Body of pancreas (tissue), 4 donors: ENCODE results near the gene KNDC1.

Experiments used
- POLR2A ChIP-seq, 3 donors: fragments of 450-650 bp; IDR thresholded peaks; one replicate each; pipeline ENCODE4 v1.6.1; 2016; ENCODE audit warnings: antibody characterized with exemption in 3 of 3, mild to moderate bottlenecking in 2 of 3
- TF ChIP-seq, protein P1 (sequence below), 7 experiments: fragments of 450-650 bp in 4 of 7; fragments of 200-600 bp in 3 of 7; sonication (generic) in 3 of 7; IDR thresholded peaks; one replicate each; pipeline ENCODE4 v1.5.1; 2016 to 2019; ENCODE audit warnings: antibody characterized with exemption in 7 of 7

DNA sequence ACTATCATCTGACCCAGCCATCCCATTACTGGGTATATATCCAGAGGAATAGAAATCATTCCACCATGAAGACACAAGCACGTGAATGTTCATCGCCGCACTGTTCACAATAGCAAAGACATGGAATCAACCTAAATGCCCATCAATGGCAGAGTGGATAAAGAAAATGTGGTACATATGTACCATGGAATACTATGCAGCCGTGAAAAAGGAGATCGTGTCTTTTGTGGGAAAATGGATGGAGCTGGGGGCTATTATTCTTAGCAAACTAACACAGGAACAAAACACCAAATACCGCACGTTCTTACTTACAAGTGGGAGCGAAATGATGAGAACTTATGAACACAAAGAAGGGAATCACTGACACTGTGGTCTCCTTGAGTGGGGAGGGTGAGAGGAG lies 9.8 kb upstream of the KNDC1 start:
- TF ChIP-seq, protein P1, sequence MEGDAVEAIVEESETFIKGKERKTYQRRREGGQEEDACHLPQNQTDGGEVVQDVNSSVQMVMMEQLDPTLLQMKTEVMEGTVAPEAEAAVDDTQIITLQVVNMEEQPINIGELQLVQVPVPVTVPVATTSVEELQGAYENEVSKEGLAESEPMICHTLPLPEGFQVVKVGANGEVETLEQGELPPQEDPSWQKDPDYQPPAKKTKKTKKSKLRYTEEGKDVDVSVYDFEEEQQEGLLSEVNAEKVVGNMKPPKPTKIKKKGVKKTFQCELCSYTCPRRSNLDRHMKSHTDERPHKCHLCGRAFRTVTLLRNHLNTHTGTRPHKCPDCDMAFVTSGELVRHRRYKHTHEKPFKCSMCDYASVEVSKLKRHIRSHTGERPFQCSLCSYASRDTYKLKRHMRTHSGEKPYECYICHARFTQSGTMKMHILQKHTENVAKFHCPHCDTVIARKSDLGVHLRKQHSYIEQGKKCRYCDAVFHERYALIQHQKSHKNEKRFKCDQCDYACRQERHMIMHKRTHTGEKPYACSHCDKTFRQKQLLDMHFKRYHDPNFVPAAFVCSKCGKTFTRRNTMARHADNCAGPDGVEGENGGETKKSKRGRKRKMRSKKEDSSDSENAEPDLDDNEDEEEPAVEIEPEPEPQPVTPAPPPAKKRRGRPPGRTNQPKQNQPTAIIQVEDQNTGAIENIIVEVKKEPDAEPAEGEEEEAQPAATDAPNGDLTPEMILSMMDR (IDR thresholded peaks at IDR 0.05), result no peak
- TF ChIP-seq POLR2A (IDR thresholded peaks at IDR 0.05), result no peak
